ENCODE results near the gene SERPINE2.

The SERPINE2 gene

DNA sequence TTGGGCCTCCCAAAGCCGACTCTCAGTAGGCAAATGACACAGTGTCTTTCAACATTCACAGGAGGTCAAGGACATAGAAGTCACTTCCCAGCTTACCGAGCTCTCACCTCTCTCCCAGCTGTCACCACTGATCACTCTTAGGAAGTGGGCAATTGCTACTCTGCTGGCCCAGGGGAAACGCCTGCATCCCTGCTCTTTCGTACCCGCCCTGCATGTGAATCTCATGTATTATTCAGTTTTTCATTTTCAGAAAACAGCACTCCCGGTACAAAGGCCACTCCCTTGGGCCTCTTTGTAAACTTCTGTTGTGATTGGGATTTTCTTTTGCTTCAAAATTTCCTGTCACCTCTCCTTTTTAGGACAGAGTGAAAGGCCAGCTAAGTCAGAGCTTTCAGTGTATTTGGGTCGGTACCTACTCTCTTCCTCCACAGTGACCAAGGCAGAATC is 66.4 kb downstream of the SERPINE2 start:
- DNase-seq (ENCODE audit: low read depth in 2 of 2), result no peak

DNA sequence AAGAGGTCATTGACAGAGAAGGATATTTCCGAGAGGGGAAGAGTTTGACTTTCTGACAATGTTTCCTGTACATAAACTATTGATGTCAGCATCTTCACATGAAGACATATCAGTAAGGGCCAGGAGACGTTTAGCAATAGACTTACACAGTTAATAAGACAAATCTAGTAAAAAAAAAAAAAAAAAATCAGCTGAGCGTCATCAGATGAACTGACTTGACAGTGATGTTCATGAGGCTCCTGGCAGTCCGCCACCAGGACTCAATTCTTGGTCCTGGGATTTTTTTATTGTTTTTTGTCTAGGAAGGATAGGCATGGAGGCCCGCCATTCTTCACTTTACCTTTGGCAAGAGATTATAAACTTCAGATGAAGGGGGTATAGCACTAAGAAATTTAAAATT is 67.4 kb downstream of the SERPINE2 start:
- DNase-seq (ENCODE audit: low read depth in 2 of 2), result no peak

DNA sequence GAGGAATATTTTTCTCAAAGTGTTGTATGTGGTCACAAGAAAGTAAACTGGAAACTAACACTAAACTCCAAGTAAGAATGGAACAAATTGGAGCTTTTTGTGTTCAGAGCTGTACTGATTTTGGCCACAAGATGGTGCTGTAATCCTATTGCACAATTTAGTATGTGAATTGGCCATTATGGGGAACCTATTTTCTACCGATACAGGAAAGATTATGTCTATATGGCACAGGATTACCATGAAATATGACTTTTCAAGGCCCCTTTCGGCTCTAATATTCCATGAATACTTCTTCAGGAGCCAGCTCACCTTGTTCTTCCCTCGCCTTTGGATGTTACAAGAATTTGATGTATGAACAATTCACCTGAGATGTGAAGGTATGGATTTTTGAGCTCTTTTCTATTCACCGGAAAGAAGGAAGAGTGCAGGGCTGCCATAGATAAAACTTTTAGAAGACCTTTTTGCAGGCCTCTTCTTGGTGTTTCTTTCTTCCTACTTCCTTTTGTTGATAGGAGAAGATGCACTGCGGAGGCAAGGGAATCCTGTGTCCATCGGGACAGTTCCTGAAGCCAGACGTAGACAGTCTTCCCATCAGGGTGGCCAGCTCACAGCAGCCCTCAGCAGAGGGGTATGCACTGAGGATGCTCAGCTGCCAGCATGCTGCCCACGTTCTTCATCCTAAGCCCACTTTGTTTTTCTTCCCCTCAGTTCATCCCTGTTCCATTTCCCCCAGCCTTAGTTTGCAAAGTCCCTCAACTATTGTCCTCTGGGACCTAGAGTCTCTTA is 68.5 kb downstream of the SERPINE2 start:
- peak in 1 of 2 donors; percentile 27 for DNase-seq (ENCODE audit: low read depth in 2 of 2)

DNA sequence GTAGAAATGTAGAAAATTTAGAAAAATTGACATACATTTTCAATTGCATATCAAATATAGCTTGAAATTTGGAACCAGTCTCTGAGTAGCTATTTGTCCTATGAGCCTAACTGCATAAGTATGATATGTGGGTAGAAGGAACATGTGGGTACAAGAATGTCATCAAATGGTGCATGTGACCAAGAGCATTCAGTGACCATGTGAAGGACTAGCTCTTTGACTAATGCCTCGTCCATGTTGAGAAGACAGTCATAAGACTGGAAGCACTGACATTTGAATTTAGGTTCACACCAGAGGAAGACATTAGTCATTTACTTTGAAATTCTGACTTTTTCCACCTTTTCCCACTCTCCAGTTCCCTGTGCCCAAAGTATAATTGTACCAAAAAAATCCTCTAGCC is 69.2 kb downstream of the SERPINE2 start:
- DNase-seq (ENCODE audit: low read depth in 2 of 2), result no peak

DNA sequence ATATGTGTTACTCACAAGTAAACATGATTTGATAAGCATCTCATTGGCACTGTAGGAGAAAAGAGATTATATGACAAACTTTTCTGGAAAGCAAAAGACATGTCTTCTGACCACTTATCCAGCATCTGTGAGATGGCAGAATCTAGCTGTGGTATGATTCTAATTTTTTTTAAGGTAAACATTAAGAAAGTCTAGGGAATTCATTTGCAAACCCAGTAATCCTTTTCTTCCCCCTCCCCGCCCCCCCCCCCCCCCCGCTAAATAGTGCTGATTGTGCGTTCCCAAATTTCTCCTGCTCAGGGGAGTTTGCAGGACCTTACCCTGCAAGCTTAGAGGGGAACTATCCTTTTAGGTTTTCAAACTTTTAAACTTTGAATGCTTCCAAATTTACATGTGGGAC is 69.8 kb downstream of the SERPINE2 start:
- no peak for DNase-seq (ENCODE audit: low read depth in 2 of 2)

DNA sequence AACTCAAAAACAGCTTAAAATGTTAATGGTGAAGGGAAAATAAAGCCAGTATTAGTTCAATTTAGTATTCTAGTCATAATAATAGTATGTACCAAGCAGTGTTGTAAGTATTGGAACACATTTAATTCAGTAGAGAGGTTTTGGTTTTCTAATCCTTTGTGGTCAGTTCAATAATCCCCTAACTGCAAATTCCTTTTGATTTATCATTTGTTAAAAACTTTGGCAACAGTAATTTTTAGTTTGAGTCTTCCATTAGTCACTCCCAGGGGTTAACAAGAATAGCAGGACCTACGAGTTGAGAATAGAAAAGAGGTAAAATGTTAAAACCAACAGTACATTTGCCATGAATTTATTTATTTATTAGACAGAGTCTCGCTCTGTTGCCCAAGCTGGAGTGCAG is 71.1 kb downstream of the SERPINE2 start:
- no peak for DNase-seq (ENCODE audit: low read depth in 2 of 2)

DNA sequence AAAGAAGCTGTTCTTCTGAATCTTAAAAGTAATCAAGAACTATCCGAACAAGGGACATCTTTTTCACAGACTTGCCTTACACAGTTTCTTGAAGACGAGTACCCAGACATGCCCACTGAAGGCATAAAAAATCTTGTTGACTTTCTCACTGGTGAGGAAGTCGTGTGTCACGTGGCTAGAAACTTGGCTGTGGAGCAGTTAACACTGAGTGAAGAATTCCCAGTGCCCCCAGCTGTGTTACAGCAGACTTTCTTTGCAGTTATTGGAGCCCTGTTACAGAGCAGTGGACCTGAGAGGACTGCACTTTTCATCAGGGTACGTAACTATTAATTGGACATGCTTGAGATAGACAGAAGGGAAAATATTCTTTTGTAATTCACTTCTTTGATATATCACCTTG is 79.4 kb downstream of the SERPINE2 start:
- DNase-seq (ENCODE audit: low read depth in 2 of 2), result no peak

DNA sequence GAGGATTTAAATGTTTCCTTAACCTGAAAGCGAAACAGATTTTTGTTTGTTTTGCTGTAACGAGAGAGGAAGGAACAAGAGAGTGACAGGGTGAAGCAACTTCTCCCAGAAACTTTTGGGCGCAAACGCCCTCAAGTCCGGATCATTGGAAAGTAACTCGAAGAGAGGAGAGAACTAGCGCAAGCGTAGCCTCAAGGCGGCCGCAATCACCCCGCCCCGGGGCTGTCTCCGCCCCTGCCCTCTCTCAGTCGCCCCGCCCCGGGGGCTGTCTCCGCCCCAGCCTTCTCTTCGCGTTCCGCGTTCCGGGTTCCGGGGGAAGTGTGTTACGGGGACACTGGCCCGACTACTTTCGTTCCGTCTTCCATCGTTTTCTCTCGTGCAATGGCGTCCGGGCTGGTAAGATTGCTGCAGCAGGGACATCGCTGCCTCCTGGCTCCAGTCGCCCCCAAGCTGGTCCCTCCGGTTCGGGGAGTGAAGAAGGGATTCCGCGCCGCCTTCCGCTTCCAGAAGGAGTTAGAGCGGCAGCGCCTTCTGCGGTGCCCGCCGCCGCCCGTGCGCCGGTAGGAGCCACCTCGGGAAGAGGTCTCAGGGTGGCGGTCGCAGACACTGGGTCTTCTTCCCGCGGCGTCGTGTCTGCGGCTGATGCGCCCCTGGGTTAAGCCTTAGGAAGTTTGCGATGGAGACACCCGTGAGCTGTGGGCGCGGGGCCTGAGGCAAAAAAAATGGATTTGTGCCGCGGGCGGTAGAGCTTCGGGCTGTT is 81.8 kb downstream of the SERPINE2 start, which contains the start of gene MRPL44:
Gene MRPL44, plus strand, starts transcription at position 372 of the 760 bp plus-strand sequence. Its CDS starts 10 bp downstream, at position 382.
- peak; percentile 91 to 93 for DNase-seq (ENCODE audit: low read depth in 2 of 2)

DNA sequence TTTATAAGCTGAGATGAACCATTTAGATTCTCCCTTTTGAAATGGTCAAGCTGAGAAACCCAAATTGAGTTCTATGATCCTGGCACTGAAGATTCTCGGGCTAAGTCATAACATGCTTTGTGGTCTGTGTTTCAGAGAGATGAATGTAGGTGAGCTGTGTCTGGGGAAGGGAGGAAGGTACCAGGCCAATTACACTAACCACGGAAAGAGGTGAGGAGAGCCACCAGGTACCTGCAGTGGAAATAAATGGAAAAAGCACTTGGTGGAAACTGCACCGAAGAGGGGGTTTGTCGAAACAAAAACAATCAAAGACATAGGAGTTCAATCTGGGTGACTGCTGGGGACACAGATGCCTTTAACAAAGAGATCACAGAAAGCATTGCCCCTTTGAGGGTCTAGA is 82.8 kb downstream of the SERPINE2 start:
- no peak for DNase-seq (ENCODE audit: low read depth in 2 of 2)

DNA sequence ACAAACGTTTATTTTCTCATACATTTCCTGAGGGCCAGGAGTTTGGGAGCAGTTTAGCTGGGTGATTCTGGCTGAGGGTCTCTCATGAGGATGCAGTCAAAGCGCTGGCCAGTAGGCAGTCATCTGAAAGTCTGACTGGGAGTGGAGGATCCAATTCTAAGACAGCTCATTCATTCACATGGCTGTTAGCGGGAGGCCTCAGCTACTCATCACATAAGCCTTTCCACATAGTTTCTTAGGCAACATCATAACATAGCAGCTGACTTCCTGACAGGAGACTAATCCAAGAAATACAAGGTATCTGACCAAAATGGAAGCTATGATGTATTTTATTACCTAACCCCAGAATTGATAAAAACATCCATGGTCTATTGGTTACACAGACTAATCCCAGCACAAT is 84.7 kb downstream of the SERPINE2 start:
- no peak for DNase-seq (ENCODE audit: low read depth in 2 of 2)

DNA sequence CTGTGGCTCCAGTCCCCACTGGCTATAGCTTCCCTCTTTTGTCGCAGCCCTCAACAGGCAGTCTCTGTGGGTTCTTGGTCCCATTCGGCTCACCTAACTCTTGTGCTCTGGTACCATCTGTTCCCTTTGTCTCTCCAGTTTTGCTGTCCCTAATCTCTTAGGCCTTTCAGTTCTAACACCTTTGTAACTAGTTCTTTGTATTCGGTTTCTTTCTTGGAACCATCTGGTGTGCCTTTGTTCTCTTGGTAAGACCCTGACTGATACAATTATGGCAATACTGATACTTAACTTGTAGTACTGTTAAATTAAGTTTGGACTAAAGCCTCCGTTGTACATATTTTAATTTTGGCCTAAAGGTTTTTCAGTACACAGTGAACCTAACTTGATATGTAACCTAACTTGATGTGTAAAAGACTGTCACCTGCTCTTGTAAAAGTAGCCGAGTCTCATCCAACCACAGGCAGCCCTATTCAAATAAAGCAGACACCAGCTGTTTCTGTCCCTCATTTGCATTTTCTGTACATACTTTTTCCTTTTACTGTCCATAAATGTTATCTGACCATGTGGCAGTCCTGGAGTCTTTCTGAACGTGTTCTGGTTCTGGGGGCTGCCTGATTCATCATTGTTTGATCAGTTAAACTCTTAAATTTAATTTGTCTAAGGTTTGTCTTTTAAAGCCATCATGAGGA is 86.7 kb downstream of the SERPINE2 start:
- no peak for DNase-seq (ENCODE audit: low read depth in 2 of 2)

DNA sequence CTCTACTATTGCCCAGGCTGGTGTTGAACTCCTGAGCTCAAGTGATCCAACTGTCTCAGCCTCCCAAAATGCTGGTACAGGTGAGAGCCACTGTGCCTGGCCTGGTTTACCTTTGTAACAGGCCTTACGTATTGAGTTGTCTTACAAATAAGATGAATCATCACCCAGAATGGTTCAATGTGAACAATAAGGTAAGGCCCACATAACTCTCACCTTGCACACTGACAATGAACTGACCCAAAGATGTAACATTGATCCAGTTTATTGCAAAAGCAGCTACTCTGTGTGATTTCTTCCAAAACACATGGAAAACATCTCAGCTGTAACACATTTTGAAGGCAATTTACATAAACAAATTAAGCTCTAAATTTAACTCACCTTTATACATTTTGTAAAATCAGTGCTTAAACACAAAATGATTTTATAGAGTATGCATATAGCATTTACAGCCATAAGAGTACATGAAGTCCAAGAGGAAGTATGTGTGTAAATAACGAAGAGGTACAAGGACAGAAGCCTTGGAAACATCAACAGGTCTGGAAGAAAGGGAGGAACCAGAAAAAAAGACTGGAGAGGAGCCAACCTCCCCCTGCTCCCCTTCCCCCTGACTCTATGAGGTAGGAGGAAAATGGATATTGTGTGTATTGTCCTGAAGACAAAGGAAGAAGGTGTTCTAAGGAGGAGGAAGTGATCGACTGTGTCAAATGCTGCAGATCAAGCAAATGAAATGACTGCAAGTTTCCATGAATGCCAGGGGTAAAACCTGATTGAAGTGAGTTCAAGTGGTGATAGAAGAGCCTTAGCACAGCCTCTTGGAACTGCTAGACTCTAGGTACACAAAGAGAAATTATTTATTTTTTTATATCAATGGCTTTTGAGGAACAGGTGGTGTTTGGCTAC is 88.4 kb downstream of the SERPINE2 start:
- no peak for DNase-seq (ENCODE audit: low read depth in 2 of 2)

DNA sequence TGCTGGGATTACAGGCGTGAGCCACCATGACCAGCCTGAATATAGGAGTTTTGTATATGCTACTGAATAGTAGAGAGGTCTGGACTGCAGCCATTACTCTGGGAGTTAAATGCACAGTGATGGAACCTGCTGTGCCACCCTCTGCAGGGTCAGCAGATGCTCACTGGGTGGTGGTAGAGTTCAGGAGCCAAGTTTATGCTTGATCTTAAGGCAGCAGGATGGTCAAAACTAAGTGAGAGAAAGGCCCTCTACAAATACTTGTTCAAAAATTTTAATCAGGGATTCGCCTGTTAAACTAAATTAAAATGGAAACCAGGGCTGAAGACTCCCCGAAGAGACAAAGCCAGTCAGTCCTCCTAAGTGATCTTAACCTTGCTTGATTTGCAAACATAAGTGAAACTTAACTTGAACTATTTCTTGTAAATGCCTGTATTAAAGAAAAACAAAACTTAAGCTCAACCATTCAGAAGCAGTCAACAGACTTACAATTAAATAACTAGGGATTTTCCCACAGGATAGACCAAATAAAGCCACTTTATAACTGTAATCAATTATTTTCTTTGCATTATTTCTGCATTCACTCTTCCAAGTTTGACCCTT is 89.7 kb downstream of the SERPINE2 start:
- no peak for DNase-seq (ENCODE audit: low read depth in 2 of 2)

DNA sequence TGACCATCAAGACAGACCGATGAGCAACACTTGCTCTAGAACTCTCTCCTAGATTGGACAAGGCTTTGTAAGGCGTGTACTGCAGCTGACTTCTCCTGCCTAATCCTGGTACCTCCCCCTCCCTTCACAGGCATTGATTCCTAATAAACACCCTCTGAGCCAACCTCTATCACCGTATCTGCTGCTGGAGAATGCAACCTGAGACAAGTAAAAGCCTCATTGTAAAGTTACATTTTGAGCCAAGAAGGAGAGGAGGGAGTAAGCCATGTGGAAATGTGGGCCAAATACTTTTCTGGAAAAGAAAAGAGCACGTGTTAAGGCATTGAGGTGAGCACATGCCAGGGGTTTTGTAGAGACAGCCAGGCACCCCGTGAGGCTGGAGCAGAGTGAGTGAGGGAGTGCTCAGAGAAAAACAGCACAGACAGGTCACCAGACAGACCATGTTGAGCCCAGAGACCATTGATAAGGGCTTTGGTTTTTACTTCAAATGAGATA is 91.3 kb downstream of the SERPINE2 start:
- no peak for DNase-seq (ENCODE audit: low read depth in 2 of 2)

DNA sequence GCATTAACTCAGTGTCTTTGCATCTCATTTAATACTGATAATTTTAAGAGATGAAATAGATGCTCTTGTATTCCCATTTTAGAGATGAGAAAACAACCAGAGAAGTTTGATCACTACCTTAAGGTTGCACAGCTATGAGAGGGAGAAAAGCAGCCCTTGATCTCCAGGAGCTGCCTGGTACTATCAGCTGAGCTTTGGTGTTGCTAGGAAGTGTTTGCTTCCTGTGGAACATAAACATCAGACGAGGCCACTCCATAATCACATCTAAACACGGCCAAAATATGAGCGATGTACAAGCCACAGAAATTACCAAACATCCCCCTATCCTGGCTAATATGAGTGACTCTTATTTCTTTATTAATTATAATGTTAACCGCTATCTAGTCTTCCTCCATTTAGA is 93.3 kb downstream of the SERPINE2 start:
- no peak for DNase-seq (ENCODE audit: low read depth in 2 of 2)

DNA sequence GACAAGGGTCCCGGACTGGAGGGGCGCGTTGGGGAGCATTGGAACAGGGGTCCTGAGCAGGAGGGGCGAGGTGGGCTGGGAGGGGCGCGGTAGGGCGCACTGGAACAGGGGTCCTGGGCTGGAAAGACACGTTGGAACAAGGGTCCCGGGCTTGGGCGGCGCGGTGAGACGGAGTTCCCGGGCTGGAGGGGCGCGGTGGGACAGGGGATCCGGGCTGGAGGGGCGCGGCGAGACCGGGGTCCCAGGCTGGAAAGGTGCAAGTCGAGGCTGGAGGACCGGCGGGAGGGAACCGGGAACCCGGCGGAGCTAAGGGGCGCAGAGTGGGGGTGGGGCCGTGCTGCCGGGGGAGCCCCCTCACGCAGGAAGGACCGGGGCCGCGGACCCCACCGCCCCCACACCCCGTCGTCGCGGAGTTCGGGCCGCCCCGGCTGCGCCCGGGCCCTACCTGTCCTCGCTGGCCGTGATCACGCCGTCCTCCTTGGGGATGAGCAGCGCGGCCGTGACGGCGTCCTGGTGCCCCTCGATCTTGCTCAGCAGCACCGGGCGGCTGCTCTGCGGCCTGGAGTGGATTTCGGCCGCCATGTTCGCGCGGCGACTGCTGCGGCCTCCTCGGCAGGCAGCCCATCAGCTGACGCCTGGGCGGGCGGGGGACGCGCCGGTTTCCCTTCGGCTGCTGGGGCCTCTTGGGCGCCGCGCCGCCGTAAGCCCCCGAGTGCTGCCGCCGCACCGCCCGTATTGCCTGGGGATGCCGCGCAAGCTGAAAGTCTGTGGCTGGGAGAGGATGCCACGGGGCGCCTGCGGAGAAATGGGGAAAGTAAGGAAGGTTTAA is 94.2 kb downstream of the SERPINE2 start, which contains the start of gene WDFY1:
Gene WDFY1, minus strand, starts transcription at position 633 of the 829 bp plus-strand sequence. Its CDS starts 51 bp downstream, at position 582.
- DNase-seq (ENCODE audit: low read depth in 2 of 2), result peak; percentile 61 to 64

DNA sequence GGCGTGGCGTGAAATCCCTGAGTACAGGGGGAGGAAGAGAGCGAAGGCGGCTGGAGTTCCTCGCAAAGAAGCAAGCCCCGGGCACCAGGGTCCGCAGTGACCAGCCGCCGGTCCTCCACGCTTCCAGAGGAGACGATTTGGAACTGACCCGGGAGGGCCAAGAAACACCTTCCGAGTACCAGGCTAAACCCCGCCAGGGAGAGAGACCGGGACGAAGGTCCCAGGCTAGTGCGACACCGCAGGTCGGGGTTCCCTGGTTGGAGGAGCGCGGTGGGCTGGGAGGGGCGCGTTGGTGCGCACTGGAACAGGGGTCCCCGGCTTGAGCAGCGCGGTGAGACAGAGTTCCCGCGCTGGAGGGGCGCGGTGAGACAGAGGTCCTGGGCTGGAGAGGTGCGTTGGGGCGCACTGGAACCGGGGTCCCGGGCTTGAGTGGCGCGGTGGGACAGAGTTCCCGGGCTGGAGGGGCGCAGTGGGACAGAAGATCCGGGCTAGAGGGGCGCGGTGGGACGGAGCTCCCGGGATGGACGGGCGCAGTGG is 94.9 kb downstream of the SERPINE2 start:
- DNase-seq (ENCODE audit: low read depth in 2 of 2), result no peak

DNA sequence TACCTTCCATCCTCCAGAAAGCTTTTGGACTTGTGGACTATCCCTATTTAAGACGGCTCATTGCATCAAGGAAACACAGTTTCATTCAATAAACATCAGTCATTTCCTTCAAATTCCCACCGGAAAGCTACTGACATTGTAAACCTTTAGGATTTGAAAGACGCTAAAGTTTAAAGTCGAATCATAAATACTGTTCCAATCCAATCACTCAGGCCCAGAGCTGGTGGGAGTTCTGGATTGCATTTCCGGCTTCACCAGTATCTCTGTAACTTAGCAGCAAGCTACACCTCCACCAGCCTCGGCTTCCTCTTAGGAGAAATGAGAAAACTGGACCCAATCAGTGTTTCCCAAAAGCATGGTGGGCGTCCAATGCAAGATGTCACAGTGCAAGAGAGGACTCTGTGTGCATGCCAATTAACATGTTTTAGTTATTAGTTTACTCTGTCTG is 95.5 kb downstream of the SERPINE2 start:
- no peak for DNase-seq (ENCODE audit: low read depth in 2 of 2)

DNA sequence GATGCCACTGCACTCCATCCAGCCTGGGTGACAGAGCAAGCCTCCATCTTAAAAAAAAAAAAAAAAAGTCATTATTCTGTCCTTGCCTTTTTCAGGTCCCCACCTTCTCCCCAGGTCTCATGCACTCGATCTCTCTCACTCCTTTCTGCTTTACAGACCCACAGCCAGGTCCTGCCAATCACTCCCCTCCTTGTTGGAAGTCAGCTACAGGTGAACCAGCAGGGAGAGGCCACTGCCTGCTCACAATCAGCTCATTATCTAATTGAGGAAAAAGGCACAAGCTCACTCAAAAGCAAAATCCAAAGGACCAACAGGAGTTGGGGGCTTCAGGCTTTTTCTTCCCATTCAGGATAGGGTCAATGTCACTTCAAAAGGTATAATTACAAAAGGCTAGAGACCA is 96.0 kb downstream of the SERPINE2 start:
- DNase-seq (ENCODE audit: low read depth in 2 of 2), result no peak
